HepG2 (cell line): ENCODE data around the gene GRHL1. TPM values are rescaled to one million over a fixed set of nuclear protein-coding genes. Genes with fewer than 3 reads are reported as not detected.

ENCODE experiments used
- AGO2 ChIP-seq: fragments of 200-400 bp; formaldehyde crosslinking; optimal IDR thresholded peaks from 2 replicates; pipeline ENCODE3; 2017; ENCODE audit warnings: mild to moderate bottlenecking, low read depth, low read length, moderate library complexity
- DNMT1 ChIP-seq: sonication (generic); formaldehyde crosslinking; IDR thresholded peaks from 2 replicates; pipeline ENCODE4 v1.5.1; 2020; ENCODE audit warnings: mild to moderate bottlenecking, missing genetic modification reagents
- ELK4 ChIP-seq: sonication (generic); formaldehyde crosslinking; IDR thresholded peaks from 2 replicates; pipeline ENCODE4 v1.9.0; 2021; ENCODE audit warnings: missing genetic modification reagents, borderline replicate concordance
- FOXO4 ChIP-seq: sonication (generic); formaldehyde crosslinking; conservative IDR thresholded peaks from 2 replicates; pipeline ENCODE4 v1.8.1; 2023; ENCODE audit warnings: missing genetic modification reagents
- GFI1 ChIP-seq: sonication (generic); formaldehyde crosslinking; IDR thresholded peaks from 2 replicates; pipeline ENCODE4 v1.5.0; 2020; ENCODE audit warnings: missing genetic modification reagents, mild to moderate bottlenecking, borderline replicate concordance
- GTF3A ChIP-seq: sonication (generic); formaldehyde crosslinking; conservative IDR thresholded peaks from 2 replicates; pipeline ENCODE4 v1.4.0; 2020; ENCODE audit warnings: mild to moderate bottlenecking, missing genetic modification reagents
- KDM5A ChIP-seq: fragments of 200-600 bp; sonication (generic); IDR thresholded peaks from 2 replicates; pipeline ENCODE4 v1.7.0; 2018; ENCODE audit warnings: antibody characterized with exemption, mild to moderate bottlenecking, low read length, borderline replicate concordance
- MLXIP ChIP-seq: sonication (generic); formaldehyde crosslinking; IDR thresholded peaks from 2 replicates; pipeline ENCODE4 v1.9.0; 2021; ENCODE audit warnings: missing genetic modification reagents, borderline replicate concordance
- NAIF1 ChIP-seq: sonication (generic); formaldehyde crosslinking; IDR thresholded peaks from 2 replicates; pipeline ENCODE4 v1.5.0; 2020; ENCODE audit warnings: mild to moderate bottlenecking, missing genetic modification reagents, borderline replicate concordance
- NFE2L2 ChIP-seq: fragments of 150-350 bp; IDR thresholded peaks from 2 replicates; pipeline ENCODE4 v1.6.1; 2014; ENCODE audit warnings: low read length
- NFKBIZ ChIP-seq: IDR thresholded peaks from 2 replicates; pipeline ENCODE4 v1.6.1; 2018; ENCODE audit warnings: missing genetic modification reagents, missing compliant biosample characterization
- PCBP2 ChIP-seq: fragments of 200-400 bp; formaldehyde crosslinking; optimal IDR thresholded peaks from 2 replicates; pipeline ENCODE3; 2018; ENCODE audit warnings: low read length, low read depth; ENCODE audit not compliant: poor library complexity, severe bottlenecking
- PHF21A ChIP-seq: sonication (generic); formaldehyde crosslinking; IDR thresholded peaks from 2 replicates; pipeline ENCODE4 v1.5.0; 2020; ENCODE audit warnings: mild to moderate bottlenecking, missing genetic modification reagents
- TEAD3 ChIP-seq: optimal IDR thresholded peaks from 2 replicates; pipeline ENCODE3; 2016; ENCODE audit warnings: borderline replicate concordance
- YY1 ChIP-seq: IDR thresholded peaks from 2 replicates; pipeline ENCODE4 v1.6.1; 2011; ENCODE audit warnings: low read length, low read depth, moderate library complexity, mild to moderate bottlenecking; ENCODE audit not compliant: insufficient read depth, insufficient replicate concordance
- ZBTB43 ChIP-seq: sonication (generic); formaldehyde crosslinking; conservative IDR thresholded peaks from 2 replicates; pipeline ENCODE4 v1.4.0; 2020; ENCODE audit warnings: missing genetic modification reagents
- ZNF292 ChIP-seq: sonication (generic); formaldehyde crosslinking; IDR thresholded peaks from 2 replicates; pipeline ENCODE4 v1.8.1; 2022; ENCODE audit warnings: mild to moderate bottlenecking, low read depth, missing genetic modification reagents, borderline replicate concordance
- polyA plus RNA-seq, 8 experiments: library from polyadenylated mRNA; depleted of rRNA in 3 of 8; stranded (reverse) in 7 of 8; unstranded in 1 of 8; fragments of >200 nt; fragmentation: Illumina TruSeq in 4 of 8; extraction: Trizol in 4 of 8; gene quantifications; 2 replicates each; pipeline versions ENCODE4 v1.2.1 to v1.2.3, GENCODE V29; 2011 to 2016; ENCODE audit warnings: low read depth in 4 of 8, missing spikeins in 1 of 8, mixed read lengths in 1 of 8; ENCODE audit not compliant: insufficient read depth in 1 of 8
- total RNA-seq, 5 experiments: library from RNA; depleted of rRNA; stranded (reverse); fragments of >200 nt; fragmentation: Illumina TruSeq; extraction: Trizol; gene quantifications; 2 replicates each; pipeline ENCODE4 v1.2.3, GENCODE V29; 2016; ENCODE audit warnings: low read depth in 1 of 5
- TF ChIP-seq, protein P1 (sequence below): sonication (generic); formaldehyde crosslinking; IDR thresholded peaks from 2 replicates; pipeline ENCODE4 v1.5.0; 2020; ENCODE audit warnings: mild to moderate bottlenecking, missing genetic modification reagents
- TF ChIP-seq, protein P2 (sequence below): sonication (generic); formaldehyde crosslinking; IDR thresholded peaks from 2 replicates; pipeline ENCODE4 v1.4.0; 2020; ENCODE audit warnings: mild to moderate bottlenecking, low read depth, missing genetic modification reagents

GRHL1 gene
- total and polyA plus RNA-seq, 2 of the 13 experiments (the other 11 are each of a cell fraction or from before 2014, with no cell fraction given), result 9.3 to 12.0 TPM

- no peak for TF ChIP-seq MLXIP (CRISPR knock-in tag)
- TF ChIP-seq ZBTB43 (CRISPR knock-in tag), result peak; percentile 31; the same call in 1 of the 2 replicates
- no peak for TF ChIP-seq NFKBIZ (CRISPR knock-in tag)
- no peak for TF ChIP-seq GTF3A (CRISPR knock-in tag)
- no peak for TF ChIP-seq PHF21A (CRISPR knock-in tag)
- no peak for TF ChIP-seq NAIF1 (CRISPR knock-in tag)
- TF ChIP-seq AGO2, result no peak
- no peak for TF ChIP-seq GFI1 (CRISPR knock-in tag)
- no peak for TF ChIP-seq YY1
- no peak; the same call in 1 of the 2 replicates for TF ChIP-seq FOXO4 (CRISPR knock-in tag)
- no peak for TF ChIP-seq KDM5A
- TF ChIP-seq DNMT1, result peak; percentile 69
- TF ChIP-seq NFE2L2, result no peak
- TF ChIP-seq ELK4, result no peak
- TF ChIP-seq TEAD3 (CRISPR knock-in tag), result no peak
- no peak for TF ChIP-seq ZNF292 (CRISPR knock-in tag)
- TF ChIP-seq, protein P1, sequence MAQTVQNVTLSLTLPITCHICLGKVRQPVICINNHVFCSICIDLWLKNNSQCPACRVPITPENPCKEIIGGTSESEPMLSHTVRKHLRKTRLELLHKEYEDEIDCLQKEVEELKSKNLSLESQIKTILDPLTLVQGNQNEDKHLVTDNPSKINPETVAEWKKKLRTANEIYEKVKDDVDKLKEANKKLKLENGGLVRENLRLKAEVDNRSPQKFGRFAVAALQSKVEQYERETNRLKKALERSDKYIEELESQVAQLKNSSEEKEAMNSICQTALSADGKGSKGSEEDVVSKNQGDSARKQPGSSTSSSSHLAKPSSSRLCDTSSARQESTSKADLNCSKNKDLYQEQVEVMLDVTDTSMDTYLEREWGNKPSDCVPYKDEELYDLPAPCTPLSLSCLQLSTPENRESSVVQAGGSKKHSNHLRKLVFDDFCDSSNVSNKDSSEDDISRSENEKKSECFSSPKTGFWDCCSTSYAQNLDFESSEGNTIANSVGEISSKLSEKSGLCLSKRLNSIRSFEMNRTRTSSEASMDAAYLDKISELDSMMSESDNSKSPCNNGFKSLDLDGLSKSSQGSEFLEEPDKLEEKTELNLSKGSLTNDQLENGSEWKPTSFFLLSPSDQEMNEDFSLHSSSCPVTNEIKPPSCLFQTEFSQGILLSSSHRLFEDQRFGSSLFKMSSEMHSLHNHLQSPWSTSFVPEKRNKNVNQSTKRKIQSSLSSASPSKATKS (CRISPR knock-in tag), result no peak
- TF ChIP-seq, protein P2, sequence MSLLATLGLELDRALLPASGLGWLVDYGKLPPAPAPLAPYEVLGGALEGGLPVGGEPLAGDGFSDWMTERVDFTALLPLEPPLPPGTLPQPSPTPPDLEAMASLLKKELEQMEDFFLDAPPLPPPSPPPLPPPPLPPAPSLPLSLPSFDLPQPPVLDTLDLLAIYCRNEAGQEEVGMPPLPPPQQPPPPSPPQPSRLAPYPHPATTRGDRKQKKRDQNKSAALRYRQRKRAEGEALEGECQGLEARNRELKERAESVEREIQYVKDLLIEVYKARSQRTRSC (CRISPR knock-in tag), result no peak
- TF ChIP-seq PCBP2, result no peak
Measured at GRCh38 chr2:10043906-10044601, 92.6 kb downstream of the GRHL1 start (continued).
